Peyer's patch (tissue), 4 donors: Measurements from ENCODE around the gene NRXN3. TPM values are rescaled to one million over a fixed set of nuclear protein-coding genes. Genes with fewer than 3 reads are reported as not detected.

Experiments used
- DNase-seq, 3 donors: peaks; one replicate each; pipeline ENCODE4 v3.0.0-alpha.2; 2017 to 2019
- H3K27ac ChIP-seq, 4 donors: fragments of 200-600 bp; sonication (generic); one replicate each; pipeline ENCODE4 v1.5.1; 2016 to 2019
- H3K27me3 ChIP-seq, 2 donors: fragments of 200-600 bp; sonication (generic); one replicate each; pipeline ENCODE4 v1.5.1; 2019
- H3K36me3 ChIP-seq, 3 donors: fragments of 200-600 bp; sonication (generic); one replicate each; pipeline ENCODE4 v1.5.1; 2016 to 2019
- H3K4me1 ChIP-seq, 4 donors: fragments of 200-600 bp; sonication (generic); one replicate each; pipeline ENCODE4 v1.5.1; 2016 to 2019
- H3K4me3 ChIP-seq, 4 donors: fragments of 200-600 bp; sonication (generic); 1 replicate in 3 of 4; 2 replicates in 1 of 4; pipeline ENCODE4 v1.5.1; 2016 to 2019; ENCODE audit warnings: mild to moderate bottlenecking in 1 of 4
- H3K9me3 ChIP-seq, 4 donors: fragments of 200-600 bp; sonication (generic); one replicate each; pipeline ENCODE4 v1.5.1; 2016 to 2019; ENCODE audit warnings: mild to moderate bottlenecking in 1 of 4
- POLR2A ChIP-seq, 2 donors: fragments of 450-650 bp; IDR thresholded peaks; one replicate each; pipeline ENCODE4 v1.5.1; 2017; ENCODE audit warnings: antibody characterized with exemption in 2 of 2, mild to moderate bottlenecking in 2 of 2, moderate library complexity in 2 of 2
- total RNA-seq, 4 donors: library from RNA; depleted of rRNA; stranded (reverse); fragments of >200 nt; gene quantifications; one replicate each; pipeline ENCODE4 v1.1.0, GENCODE V29; 2016
- TF ChIP-seq, protein P1 (sequence below), 6 experiments: fragments of 450-650 bp in 4 of 6; fragments of 200-600 bp in 2 of 6; sonication (generic) in 1 of 6; IDR thresholded peaks; one replicate each; pipeline ENCODE4 v1.5.1; 2017 to 2019; ENCODE audit warnings: antibody characterized with exemption in 6 of 6, mild to moderate bottlenecking in 3 of 6, moderate library complexity in 1 of 6

NRXN3 gene
- total RNA-seq, 4 donors from 2014 or later, result 1.6 to 10.2 (median 4.4) TPM

DNA sequence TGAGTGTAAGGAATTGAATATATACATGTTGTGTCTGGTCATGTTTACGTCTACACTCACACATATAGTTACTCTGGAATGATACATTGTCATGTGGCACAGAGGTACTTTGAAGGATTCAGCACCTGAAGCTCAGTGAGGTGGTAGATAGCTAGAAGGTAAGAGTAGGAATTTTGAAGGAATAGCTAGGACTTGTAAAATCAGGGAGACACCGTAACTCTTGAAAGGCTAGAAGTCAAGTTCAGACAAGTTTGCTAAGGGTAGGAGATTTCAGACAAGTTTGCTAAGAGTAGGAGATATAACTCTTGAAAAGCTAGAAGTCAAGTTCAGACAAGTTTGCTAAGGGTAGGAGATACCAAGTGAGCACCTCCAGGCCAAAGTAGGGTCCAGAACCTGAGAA, 14.0 kb upstream of the NRXN3 start:
- Histone ChIP-seq H3K4me1 (no peaks in the 10 kb centered on the region), H3K4me3 (no peak overlapping the region), H3K27me3 (no peaks in the 10 kb centered on the region), H3K27ac (no peak overlapping the region), H3K9me3 (no peaks in the 10 kb centered on the region), H3K36me3 (no peaks in the 10 kb centered on the region)
- no peak for DNase-seq
- TF ChIP-seq, protein P1, sequence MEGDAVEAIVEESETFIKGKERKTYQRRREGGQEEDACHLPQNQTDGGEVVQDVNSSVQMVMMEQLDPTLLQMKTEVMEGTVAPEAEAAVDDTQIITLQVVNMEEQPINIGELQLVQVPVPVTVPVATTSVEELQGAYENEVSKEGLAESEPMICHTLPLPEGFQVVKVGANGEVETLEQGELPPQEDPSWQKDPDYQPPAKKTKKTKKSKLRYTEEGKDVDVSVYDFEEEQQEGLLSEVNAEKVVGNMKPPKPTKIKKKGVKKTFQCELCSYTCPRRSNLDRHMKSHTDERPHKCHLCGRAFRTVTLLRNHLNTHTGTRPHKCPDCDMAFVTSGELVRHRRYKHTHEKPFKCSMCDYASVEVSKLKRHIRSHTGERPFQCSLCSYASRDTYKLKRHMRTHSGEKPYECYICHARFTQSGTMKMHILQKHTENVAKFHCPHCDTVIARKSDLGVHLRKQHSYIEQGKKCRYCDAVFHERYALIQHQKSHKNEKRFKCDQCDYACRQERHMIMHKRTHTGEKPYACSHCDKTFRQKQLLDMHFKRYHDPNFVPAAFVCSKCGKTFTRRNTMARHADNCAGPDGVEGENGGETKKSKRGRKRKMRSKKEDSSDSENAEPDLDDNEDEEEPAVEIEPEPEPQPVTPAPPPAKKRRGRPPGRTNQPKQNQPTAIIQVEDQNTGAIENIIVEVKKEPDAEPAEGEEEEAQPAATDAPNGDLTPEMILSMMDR (IDR thresholded peaks at IDR 0.05), result no peak
- TF ChIP-seq POLR2A (IDR thresholded peaks at IDR 0.05), result no peak

DNA sequence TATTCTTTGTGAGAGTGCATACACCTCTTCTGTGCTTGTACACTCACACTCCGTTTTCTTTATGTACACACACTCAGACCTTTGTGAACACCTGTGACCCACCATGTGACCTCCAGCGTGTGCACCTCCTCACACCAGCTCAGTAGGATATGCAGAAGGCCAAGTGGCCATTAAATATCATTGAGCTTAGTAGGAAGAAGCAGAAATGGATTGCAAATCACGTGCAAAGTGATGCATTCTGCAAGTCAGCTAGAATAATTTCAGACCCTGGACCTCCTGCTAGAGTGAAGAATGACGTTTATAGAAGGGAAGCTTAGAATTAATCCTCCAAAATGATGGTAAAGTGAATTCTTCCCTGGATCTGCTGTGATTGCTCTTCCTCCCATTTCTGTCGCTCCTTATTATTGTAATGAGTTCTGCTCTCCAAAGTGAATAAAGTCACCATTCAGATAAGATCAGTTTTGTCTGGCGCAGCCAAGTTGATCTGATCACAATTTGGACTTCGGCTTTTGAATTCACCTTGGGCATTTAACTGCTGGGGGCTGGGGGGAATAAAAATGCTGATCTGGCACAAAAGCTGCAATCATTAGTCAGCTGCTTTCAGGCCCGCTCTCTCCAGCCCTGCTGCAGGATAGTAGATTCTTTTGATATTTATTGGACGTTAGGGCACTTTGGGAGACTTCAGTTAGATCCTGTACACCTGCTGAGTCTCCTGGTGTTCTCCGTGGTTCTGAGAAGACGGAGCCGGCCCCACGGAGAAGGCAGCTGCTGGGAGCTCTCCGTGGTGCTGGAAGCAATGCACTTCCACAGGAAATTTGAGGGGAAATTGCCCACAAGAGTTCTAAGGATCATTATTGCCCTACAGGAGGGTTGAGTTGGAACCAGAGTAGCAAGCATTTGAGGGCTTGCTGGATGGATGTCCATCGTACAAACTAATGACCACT, 12.4 kb upstream of the NRXN3 start:
- TF ChIP-seq, protein P1 (IDR thresholded peaks at IDR 0.05), result no peak
- TF ChIP-seq POLR2A (IDR thresholded peaks at IDR 0.05), result no peak
- Histone ChIP-seq H3K27ac (no peak overlapping the region), H3K27me3 (no peaks in the 10 kb centered on the region), H3K4me1 (no peaks in the 10 kb centered on the region), H3K9me3 (no peaks in the 10 kb centered on the region), H3K36me3 (no peaks in the 10 kb centered on the region), H3K4me3 (no peak overlapping the region)
- DNase-seq, result no peak

GRCh38 chr14:78162202-78162601, 8.0 kb upstream of the NRXN3 start:
- no peaks in the 10 kb centered on the region for H3K9me3 ChIP-seq
- TF ChIP-seq, protein P1 (IDR thresholded peaks at IDR 0.05), result no peak
- TF ChIP-seq POLR2A (IDR thresholded peaks at IDR 0.05), result no peak
- no peaks in the 10 kb centered on the region for H3K27me3 ChIP-seq
- H3K4me1 ChIP-seq, result no peaks in the 10 kb centered on the region
- no peaks in the 10 kb centered on the region for H3K36me3 ChIP-seq
- no peak overlapping the region for H3K27ac ChIP-seq
- H3K4me3 ChIP-seq, result no peak overlapping the region
- no peak for DNase-seq

DNA sequence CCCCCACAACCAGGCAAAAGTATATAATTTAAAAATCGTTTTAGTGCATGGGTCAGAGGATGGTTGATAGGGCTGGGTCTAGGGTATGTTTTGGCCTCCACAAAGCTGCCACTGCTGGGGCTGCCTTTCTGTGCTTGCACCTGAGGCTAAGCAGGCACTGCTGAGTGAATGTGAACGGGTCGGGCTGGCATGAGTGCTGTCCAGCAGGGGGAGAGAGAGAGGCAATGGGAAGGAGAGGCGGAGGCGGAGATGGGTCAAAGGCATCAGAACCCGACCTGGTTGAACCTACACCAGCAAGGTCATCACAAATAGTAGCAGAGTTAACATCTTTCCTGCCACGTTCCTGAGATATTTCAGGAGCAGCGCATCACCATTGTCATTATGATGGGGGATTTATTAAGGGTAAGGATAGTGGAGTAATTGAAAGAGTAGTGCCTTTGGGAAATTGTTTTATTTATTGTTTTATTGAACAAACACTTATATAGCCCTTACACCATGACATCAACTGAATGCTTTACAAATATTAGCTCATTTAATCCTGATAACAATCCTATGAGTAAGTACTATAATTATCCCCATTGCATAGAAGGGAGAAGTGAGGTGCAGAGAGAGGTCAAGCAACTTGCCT, 5.8 kb upstream of the NRXN3 start:
- TF ChIP-seq POLR2A (IDR thresholded peaks at IDR 0.05), result no peak
- TF ChIP-seq, protein P1 (IDR thresholded peaks at IDR 0.05), result peak in 2 of 6 experiments; percentile 27 to 30
- no peaks in the 10 kb centered on the region for H3K4me1 ChIP-seq
- H3K27ac ChIP-seq, result no peak overlapping the region
- DNase-seq, result peak in 1 of 3 donors; percentile 49
- H3K4me3 ChIP-seq, result no peak overlapping the region
- H3K36me3 ChIP-seq, result no peaks in the 10 kb centered on the region
- H3K27me3 ChIP-seq, result no peaks in the 10 kb centered on the region
- no peaks in the 10 kb centered on the region for H3K9me3 ChIP-seq

GRCh38 chr14:78172428-78172827, 2.3 kb downstream of the NRXN3 start:
- Histone ChIP-seq H3K4me1 (no peaks in the 10 kb centered on the region), H3K36me3 (no peaks in the 10 kb centered on the region), H3K27me3 (no peaks in the 10 kb centered on the region), H3K9me3 (no peaks in the 10 kb centered on the region), H3K27ac (no peak overlapping the region), H3K4me3 (no peak overlapping the region)
- DNase-seq, result no peak
- TF ChIP-seq, protein P1 (IDR thresholded peaks at IDR 0.05), result no peak
- TF ChIP-seq POLR2A (IDR thresholded peaks at IDR 0.05), result no peak
